ENCODE results near the gene PROSER1.

DNA sequence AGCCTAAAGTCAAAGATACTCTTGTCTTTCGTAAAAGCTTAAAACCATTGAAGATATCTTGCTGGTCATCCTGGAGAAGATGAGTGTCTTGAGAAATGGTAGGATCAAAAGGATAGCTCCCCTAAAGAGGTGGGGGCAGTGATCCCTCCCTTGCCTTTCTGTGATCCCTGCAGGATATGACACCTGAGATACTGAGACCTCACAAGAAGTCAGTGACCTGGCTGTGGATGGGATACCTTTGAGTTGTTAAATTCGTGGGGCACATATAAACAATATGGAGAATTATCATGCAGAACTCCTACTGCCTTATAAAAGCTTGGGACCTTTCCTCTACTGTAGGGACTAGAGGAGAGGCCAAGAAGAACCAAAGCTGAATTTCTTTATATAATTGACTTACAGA lies 68.7 kb downstream of the PROSER1 start:
- no peak for TF ChIP-seq CTCF (IDR thresholded peaks at IDR 0.05)
- no peak for TF ChIP-seq POLR2A (IDR thresholded peaks at IDR 0.05)
- TF ChIP-seq EP300 (IDR thresholded peaks at IDR 0.05): no peak

Measured in tibial nerve (tissue), 4 donors.